Measurements from ENCODE around the gene MORC2. TPM values are rescaled to one million over a fixed set of nuclear protein-coding genes. Genes with fewer than 3 reads are reported as not detected.

Gene MORC2
- total and polyA plus RNA-seq, 10 of the 15 experiments (the other 5 are each of a cell fraction or from before 2014, with no cell fraction given), result 1.7 to 16.3 (median 9.0) TPM

GRCh38 chr22:30882184-30882717 lies 86.3 kb downstream of the MORC2 start:
- H3K36me3 ChIP-seq (ENCODE audit: control insufficient read depth in 2 of 2, insufficient read depth in 2 of 2, low read length in 1 of 2), result no peaks in the 10 kb centered on the region
- DNase-seq (ENCODE audit: low read depth, low spot score) (no peak), ATAC-seq (no peak), FAIRE-seq (no peak)
- H3K27ac ChIP-seq (ENCODE audit: control insufficient read depth, insufficient read depth), result no peak overlapping the region
- 31% methylated on average over 6 of the region's 6 CpGs for WGBS (ENCODE audit: insufficient coverage, insufficient replicate concordance, low lambda C conversion rate, missing lambda C conversion rate)
- no peaks in the 10 kb centered on the region for H3K79me2 ChIP-seq (ENCODE audit: control insufficient read depth, insufficient read depth, low read length)
- no peaks in the 10 kb centered on the region for H3K27me3 ChIP-seq (replicated peaks in 1 of 2; ENCODE audit: control insufficient read depth in 2 of 2, insufficient read depth in 2 of 2, low read length in 1 of 2)
- ChIA-PET RAD21 (ENCODE audit: unreplicated experiment) (no interaction called here), SMC1A (ENCODE audit: uncharacterized antibody, unreplicated experiment) (no interaction called here), POLR2A (no interaction called here), CTCF (no interaction called here)
- H2AFZ ChIP-seq (ENCODE audit: control insufficient read depth, low read depth, low read length), result no peak overlapping the region
- no peak overlapping the region for H3K4me2 ChIP-seq (ENCODE audit: control insufficient read depth, insufficient read depth)
- H3K4me3 ChIP-seq, result no peak overlapping the region
- H4K20me1 ChIP-seq (ENCODE audit: control insufficient read depth, insufficient read depth), result no peaks in the 10 kb centered on the region
- in situ Hi-C loops (cut with MboI), result no loop called here
- no peaks in the 10 kb centered on the region for H3K4me1 ChIP-seq (ENCODE audit: control insufficient read depth, insufficient read depth, low read length)
- intact Hi-C loops (cut with micrococcal nuclease; ENCODE audit: unreplicated experiment), result no loop called here
- no peaks in the 10 kb centered on the region for H3K9me3 ChIP-seq (replicated peaks; ENCODE audit: control insufficient read depth, insufficient read depth, low read length)
- BruUV-seq (replicated peaks), result no TSS peak
- no peak overlapping the region for H3K9ac ChIP-seq (ENCODE audit: control insufficient read depth, insufficient read depth, low read length)
- TF ChIP-seq, protein P1, sequence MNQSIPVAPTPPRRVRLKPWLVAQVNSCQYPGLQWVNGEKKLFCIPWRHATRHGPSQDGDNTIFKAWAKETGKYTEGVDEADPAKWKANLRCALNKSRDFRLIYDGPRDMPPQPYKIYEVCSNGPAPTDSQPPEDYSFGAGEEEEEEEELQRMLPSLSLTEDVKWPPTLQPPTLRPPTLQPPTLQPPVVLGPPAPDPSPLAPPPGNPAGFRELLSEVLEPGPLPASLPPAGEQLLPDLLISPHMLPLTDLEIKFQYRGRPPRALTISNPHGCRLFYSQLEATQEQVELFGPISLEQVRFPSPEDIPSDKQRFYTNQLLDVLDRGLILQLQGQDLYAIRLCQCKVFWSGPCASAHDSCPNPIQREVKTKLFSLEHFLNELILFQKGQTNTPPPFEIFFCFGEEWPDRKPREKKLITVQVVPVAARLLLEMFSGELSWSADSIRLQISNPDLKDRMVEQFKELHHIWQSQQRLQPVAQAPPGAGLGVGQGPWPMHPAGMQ (IDR thresholded peaks at IDR 0.05; ENCODE audit: borderline replicate concordance), result no peak
- TF ChIP-seq JUND (IDR thresholded peaks at IDR 0.05; ENCODE audit: low read depth, low read length), result no peak
- TF ChIP-seq MTA3 (IDR thresholded peaks at IDR 0.05; ENCODE audit: borderline replicate concordance, low read length), result no peak
- no peak for TF ChIP-seq TCF12 (IDR thresholded peaks at IDR 0.05; ENCODE audit: low read depth, low read length)
- TF ChIP-seq BCLAF1 (IDR thresholded peaks at IDR 0.05), result no peak
- TF ChIP-seq SMAD1 (IDR thresholded peaks at IDR 0.05; ENCODE audit: low read depth, partially characterized antibody), result no peak
- no peak for TF ChIP-seq IKZF1 (conservative IDR thresholded peaks at IDR 0.05)
- TF ChIP-seq MYB (IDR thresholded peaks at IDR 0.05; ENCODE audit: borderline replicate concordance, low read depth, low read length), result no peak
- TF ChIP-seq, protein P2, sequence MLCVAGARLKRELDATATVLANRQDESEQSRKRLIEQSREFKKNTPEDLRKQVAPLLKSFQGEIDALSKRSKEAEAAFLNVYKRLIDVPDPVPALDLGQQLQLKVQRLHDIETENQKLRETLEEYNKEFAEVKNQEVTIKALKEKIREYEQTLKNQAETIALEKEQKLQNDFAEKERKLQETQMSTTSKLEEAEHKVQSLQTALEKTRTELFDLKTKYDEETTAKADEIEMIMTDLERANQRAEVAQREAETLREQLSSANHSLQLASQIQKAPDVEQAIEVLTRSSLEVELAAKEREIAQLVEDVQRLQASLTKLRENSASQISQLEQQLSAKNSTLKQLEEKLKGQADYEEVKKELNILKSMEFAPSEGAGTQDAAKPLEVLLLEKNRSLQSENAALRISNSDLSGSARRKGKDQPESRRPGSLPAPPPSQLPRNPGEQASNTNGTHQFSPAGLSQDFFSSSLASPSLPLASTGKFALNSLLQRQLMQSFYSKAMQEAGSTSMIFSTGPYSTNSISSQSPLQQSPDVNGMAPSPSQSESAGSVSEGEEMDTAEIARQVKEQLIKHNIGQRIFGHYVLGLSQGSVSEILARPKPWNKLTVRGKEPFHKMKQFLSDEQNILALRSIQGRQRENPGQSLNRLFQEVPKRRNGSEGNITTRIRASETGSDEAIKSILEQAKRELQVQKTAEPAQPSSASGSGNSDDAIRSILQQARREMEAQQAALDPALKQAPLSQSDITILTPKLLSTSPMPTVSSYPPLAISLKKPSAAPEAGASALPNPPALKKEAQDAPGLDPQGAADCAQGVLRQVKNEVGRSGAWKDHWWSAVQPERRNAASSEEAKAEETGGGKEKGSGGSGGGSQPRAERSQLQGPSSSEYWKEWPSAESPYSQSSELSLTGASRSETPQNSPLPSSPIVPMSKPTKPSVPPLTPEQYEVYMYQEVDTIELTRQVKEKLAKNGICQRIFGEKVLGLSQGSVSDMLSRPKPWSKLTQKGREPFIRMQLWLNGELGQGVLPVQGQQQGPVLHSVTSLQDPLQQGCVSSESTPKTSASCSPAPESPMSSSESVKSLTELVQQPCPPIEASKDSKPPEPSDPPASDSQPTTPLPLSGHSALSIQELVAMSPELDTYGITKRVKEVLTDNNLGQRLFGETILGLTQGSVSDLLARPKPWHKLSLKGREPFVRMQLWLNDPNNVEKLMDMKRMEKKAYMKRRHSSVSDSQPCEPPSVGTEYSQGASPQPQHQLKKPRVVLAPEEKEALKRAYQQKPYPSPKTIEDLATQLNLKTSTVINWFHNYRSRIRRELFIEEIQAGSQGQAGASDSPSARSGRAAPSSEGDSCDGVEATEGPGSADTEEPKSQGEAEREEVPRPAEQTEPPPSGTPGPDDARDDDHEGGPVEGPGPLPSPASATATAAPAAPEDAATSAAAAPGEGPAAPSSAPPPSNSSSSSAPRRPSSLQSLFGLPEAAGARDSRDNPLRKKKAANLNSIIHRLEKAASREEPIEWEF (IDR thresholded peaks at IDR 0.05; ENCODE audit: insufficient replicate concordance, low read depth, low read length), result no peak
- TF ChIP-seq RELB (IDR thresholded peaks at IDR 0.05; ENCODE audit: low read depth), result no peak
- no peak for TF ChIP-seq RAD21 (IDR thresholded peaks at IDR 0.05; ENCODE audit: insufficient read depth, low read depth, low read length)
- no peak for TF ChIP-seq NFXL1 (IDR thresholded peaks at IDR 0.05; ENCODE audit: borderline replicate concordance)

Data from GM12878 (cell line).